Activated CD8-positive, alpha-beta memory T cell treated with anti-CD3 and anti-CD28 coated beads, Interleukin-2, amount 50 U/mL, for 24 hours (primary cell): ENCODE measurements around the gene GLS.
"Not testable (repeated sequence)": the region's sequence is repeated elsewhere in the genome, so short reads cannot be mapped to it uniquely, and the experiment has no call there.

Source experiments
- DNase-seq: peaks from one replicate; pipeline ENCODE4 v3.0.0-alpha.2; 2020; ENCODE audit errors: extremely low read depth

The GLS gene

GRCh38 chr2:190933361-190933760 lies 52.7 kb downstream of the GLS start:
- DNase-seq = no peak

GRCh38 chr2:190935054-190935453 lies 54.4 kb downstream of the GLS start:
- DNase-seq = no peak

GRCh38 chr2:190938771-190939335 lies 58.2 kb downstream of the GLS start:
- DNase-seq = no peak

- DNase-seq = no peak
These were observed 59.8 kb downstream of the GLS start for GRCh38 chr2:190940454-190940853.

- DNase-seq = no peak
These were observed 61.0 kb downstream of the GLS start for GRCh38 chr2:190941571-190941970.

GRCh38 chr2:190942697-190943096 lies 62.1 kb downstream of the GLS start:
- no peak for DNase-seq

- no peak for DNase-seq
These were observed 63.1 kb downstream of the GLS start for GRCh38 chr2:190943706-190944105.

GRCh38 chr2:190947141-190947540 lies 66.5 kb downstream of the GLS start:
- no peak for DNase-seq

- no peak for DNase-seq
These were observed 67.2 kb downstream of the GLS start for GRCh38 chr2:190947711-190948251.

GRCh38 chr2:190948671-190949070 lies 68.0 kb downstream of the GLS start:
- no peak for DNase-seq

- DNase-seq = no peak
These were observed 70.0 kb downstream of the GLS start for GRCh38 chr2:190950566-190950991.

GRCh38 chr2:190953257-190953656 lies 72.6 kb downstream of the GLS start:
- DNase-seq = no peak

GRCh38 chr2:190959911-190960788 lies 79.5 kb downstream of the GLS start:
- no peak for DNase-seq

- DNase-seq = not testable (repeated sequence)
These were observed 80.5 kb downstream of the GLS start for GRCh38 chr2:190961117-190961516.

- no peak for DNase-seq
These were observed 81.4 kb downstream of the GLS start for GRCh38 chr2:190961918-190962487.

GRCh38 chr2:190963088-190963487 lies 82.5 kb downstream of the GLS start:
- no peak for DNase-seq

GRCh38 chr2:190964170-190964795 lies 83.7 kb downstream of the GLS start:
- DNase-seq = no peak

GRCh38 chr2:190965580-190966222 lies 85.1 kb downstream of the GLS start:
- no peak for DNase-seq

GRCh38 chr2:190968522-190968921 lies 87.9 kb downstream of the GLS start:
- DNase-seq = no peak

- DNase-seq = no peak
These were observed 89.5 kb downstream of the GLS start for GRCh38 chr2:190970160-190970559.

- no peak for DNase-seq
These were observed 90.4 kb downstream of the GLS start for GRCh38 chr2:190970873-190971506.
